ENCODE data around the gene ECI1.

ECI1 gene

GRCh38 chr16:2232094-2232990, 19.0 kb downstream of the ECI1 start:
- no peak for DNase-seq

GRCh38 chr16:2231016-2231931, 20.1 kb downstream of the ECI1 start:
- no peak for DNase-seq

GRCh38 chr16:2230376-2230775, 21.0 kb downstream of the ECI1 start:
- no peak for DNase-seq

- no peak for DNase-seq
Observed at GRCh38 chr16:2229632-2230250, 21.6 kb downstream of the ECI1 start.

- DNase-seq = no peak
Observed at GRCh38 chr16:2229091-2229490, 22.3 kb downstream of the ECI1 start.

GRCh38 chr16:2228161-2228824, 23.1 kb downstream of the ECI1 start:
- DNase-seq = no peak

GRCh38 chr16:2226918-2227317, 24.5 kb downstream of the ECI1 start:
- DNase-seq = no peak

GRCh38 chr16:2226245-2226793, 25.1 kb downstream of the ECI1 start:
- no peak for DNase-seq

GRCh38 chr16:2223942-2224486, 27.4 kb downstream of the ECI1 start:
- no peak for DNase-seq

- DNase-seq = peak; percentile 98
Observed at GRCh38 chr16:2223221-2223941, 28.0 kb downstream of the ECI1 start, which contains the start of gene E4F1. Gene E4F1, plus strand, starts transcription at chr16:2223591. Its CDS starts 23 bp downstream, at chr16:2223614.

- no peak for DNase-seq
Observed at GRCh38 chr16:2216330-2216729, 35.1 kb downstream of the ECI1 start.

GRCh38 chr16:2214719-2214968, 36.7 kb downstream of the ECI1 start, which contains the start of gene PGP:
Gene PGP, minus strand, starts transcription at chr16:2214840. Its CDS starts 63 bp downstream, at chr16:2214777.
- no peak for DNase-seq

GRCh38 chr16:2213817-2214718, 37.3 kb downstream of the ECI1 start:
- DNase-seq = no peak

GRCh38 chr16:2212362-2213324, 38.7 kb downstream of the ECI1 start:
- no peak for DNase-seq

GRCh38 chr16:2211923-2212347, 39.5 kb downstream of the ECI1 start:
- no peak for DNase-seq

GRCh38 chr16:2210386-2211365, 40.7 kb downstream of the ECI1 start, which contains the start of gene BRICD5:
Gene BRICD5, minus strand, starts transcription at chr16:2210863. Its CDS starts 30 bp downstream, at chr16:2210833.
- DNase-seq = no peak

GRCh38 chr16:2210009-2210332, 41.4 kb downstream of the ECI1 start:
- DNase-seq = no peak

All from activated CD4-positive, alpha-beta T cell treated with anti-CD3 and anti-CD28 coated beads for 1 hour (primary cell).